GM21576 (cell line): ENCODE results near the gene ZBTB12.

Experiments used
- ATAC-seq: cut with Tn5 transposase; IDR thresholded peaks from one replicate; pipeline ENCODE4 v1.9.1; 2021; ENCODE audit warnings: mild to moderate bottlenecking, moderate library complexity; ENCODE audit not compliant: unreplicated experiment

ZBTB12 gene

GRCh38 chr6:31897612-31898382 lies 4.1 kb downstream of the ZBTB12 start, which contains the start of gene EHMT2:
Gene EHMT2 (minus strand): TSS chr6:31897698. CDS start chr6:31897677, 21 bp downstream.
- no peak for ATAC-seq

GRCh38 chr6:31896856-31897611 lies 4.9 kb downstream of the ZBTB12 start:
- no peak for ATAC-seq

GRCh38 chr6:31896493-31896855 lies 5.4 kb downstream of the ZBTB12 start:
- no peak for ATAC-seq

- ATAC-seq: no peak
These were observed 9.1 kb downstream of the ZBTB12 start for GRCh38 chr6:31892821-31893220.

- no peak for ATAC-seq
These were observed 12.4 kb downstream of the ZBTB12 start for GRCh38 chr6:31889331-31889972.

- ATAC-seq: no peak
These were observed 13.3 kb downstream of the ZBTB12 start for GRCh38 chr6:31888276-31889258.

GRCh38 chr6:31887173-31888007 lies 14.5 kb downstream of the ZBTB12 start:
- no peak for ATAC-seq

GRCh38 chr6:31886541-31886991 lies 15.3 kb downstream of the ZBTB12 start:
- ATAC-seq: no peak

- ATAC-seq: no peak
These were observed 17.3 kb downstream of the ZBTB12 start for GRCh38 chr6:31884528-31885035.

- no peak for ATAC-seq
These were observed 18.2 kb downstream of the ZBTB12 start for GRCh38 chr6:31883676-31884075.

- ATAC-seq: no peak
These were observed 19.5 kb downstream of the ZBTB12 start for GRCh38 chr6:31882344-31882743.

- ATAC-seq: no peak
These were observed 20.6 kb downstream of the ZBTB12 start for GRCh38 chr6:31881136-31881859.

- no peak for ATAC-seq
These were observed 21.3 kb downstream of the ZBTB12 start for GRCh38 chr6:31880616-31881015.

GRCh38 chr6:31879901-31880300 lies 22.0 kb downstream of the ZBTB12 start:
- no peak for ATAC-seq

GRCh38 chr6:31879143-31879542 lies 22.7 kb downstream of the ZBTB12 start:
- no peak for ATAC-seq

- ATAC-seq: no peak
These were observed 23.2 kb downstream of the ZBTB12 start, which contains the start of gene SLC44A4 for GRCh38 chr6:31878726-31879125. Gene SLC44A4 (minus strand): TSS chr6:31878997. CDS start chr6:31878980, 17 bp downstream.

- ATAC-seq: no peak
These were observed 23.7 kb downstream of the ZBTB12 start for GRCh38 chr6:31878222-31878621.

- ATAC-seq: no peak
These were observed 24.2 kb downstream of the ZBTB12 start for GRCh38 chr6:31877651-31878161.
